ENCODE measurements around the gene NADK. TPM values are rescaled to one million over a fixed set of nuclear protein-coding genes. Genes with fewer than 3 reads are reported as not detected.
A peak's percentile ranks its signal among the peaks of the same experiment; 100 is the strongest.

Gene NADK
- total and polyA plus RNA-seq, 7 donors: 14.5 to 37.7 (median 24.7) TPM

GRCh38 chr1:1761504-1762376 lies 16.5 kb downstream of the NADK start:
- Histone ChIP-seq H3K27me3 (ENCODE audit: insufficient read depth in 3 of 3, low read length in 2 of 3) (no peaks in the 10 kb centered on the region), H3K36me3 (ENCODE audit: insufficient read depth in 1 of 2, low read depth in 1 of 2) (peaks cover 3 to 63% of the 10 kb centered on the region in 2 donors), H3K4me1 (peaks cover 18% of the 10 kb centered on the region), H3K27ac (no peak overlapping the region), H3K9me3 (no peaks in the 10 kb centered on the region), H3K4me3 (no peak overlapping the region)
- intact Hi-C loops (cut with DNase I): no loop called here
- no peak for TF ChIP-seq CTCF (IDR thresholded peaks at IDR 0.05)
- WGBS, 3 donors: 94 to 97% (median 95%) methylated on average over 20 to 23 of the region's 23 CpGs
- DNase-seq: peak in 1 of 2 donors; percentile 35
- ATAC-seq: no peak

- intact Hi-C loops (cut with DNase I): no loop called here
- Histone ChIP-seq H3K27ac (no peak overlapping the region), H3K27me3 (ENCODE audit: insufficient read depth in 3 of 3, low read length in 2 of 3) (no peaks in the 10 kb centered on the region), H3K4me1 (peaks cover 18% of the 10 kb centered on the region), H3K9me3 (no peaks in the 10 kb centered on the region), H3K4me3 (no peak overlapping the region), H3K36me3 (ENCODE audit: insufficient read depth in 1 of 2, low read depth in 1 of 2) (peaks cover 3 to 73% of the 10 kb centered on the region in 2 donors)
- ATAC-seq: no peak
- peak in 1 of 2 donors; percentile 35 for DNase-seq
- 93 to 94% (median 94%) methylated on average over 10 of the region's 10 CpGs for WGBS, 3 donors
- TF ChIP-seq CTCF (IDR thresholded peaks at IDR 0.05): no peak
These were observed 17.6 kb downstream of the NADK start for GRCh38 chr1:1760715-1761114.

DNA sequence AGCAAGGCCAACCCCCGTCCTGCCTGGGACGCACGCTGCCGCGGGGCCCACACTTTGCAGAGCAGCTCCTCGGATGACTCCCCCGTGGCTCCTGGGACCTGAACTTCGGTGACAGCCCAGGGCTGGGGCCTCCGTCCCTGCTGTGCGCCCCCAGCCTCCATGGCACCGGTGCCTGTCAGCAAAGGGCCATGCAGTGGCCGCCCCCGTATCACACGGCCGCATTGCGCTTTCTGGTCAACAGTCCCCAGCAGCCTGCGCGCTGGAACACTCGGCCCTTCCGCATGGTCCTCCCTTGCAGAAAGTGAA lies 18.0 kb downstream of the NADK start:
- H3K4me1 ChIP-seq: peaks cover 18% of the 10 kb centered on the region
- no peak for DNase-seq
- no peaks in the 10 kb centered on the region for H3K27me3 ChIP-seq (ENCODE audit: insufficient read depth in 3 of 3, low read length in 2 of 3)
- H3K36me3 ChIP-seq (ENCODE audit: insufficient read depth in 1 of 2, low read depth in 1 of 2): peaks cover 3 to 77% of the 10 kb centered on the region in 2 donors
- no peak for TF ChIP-seq CTCF (IDR thresholded peaks at IDR 0.05)
- no peaks in the 10 kb centered on the region for H3K9me3 ChIP-seq
- ATAC-seq: no peak
- H3K4me3 ChIP-seq: no peak overlapping the region
- intact Hi-C loops (cut with DNase I): no loop called here
- WGBS, 3 donors: 94 to 95% (median 95%) methylated on average over 20 of the region's 20 CpGs
- no peak overlapping the region for H3K27ac ChIP-seq

DNA sequence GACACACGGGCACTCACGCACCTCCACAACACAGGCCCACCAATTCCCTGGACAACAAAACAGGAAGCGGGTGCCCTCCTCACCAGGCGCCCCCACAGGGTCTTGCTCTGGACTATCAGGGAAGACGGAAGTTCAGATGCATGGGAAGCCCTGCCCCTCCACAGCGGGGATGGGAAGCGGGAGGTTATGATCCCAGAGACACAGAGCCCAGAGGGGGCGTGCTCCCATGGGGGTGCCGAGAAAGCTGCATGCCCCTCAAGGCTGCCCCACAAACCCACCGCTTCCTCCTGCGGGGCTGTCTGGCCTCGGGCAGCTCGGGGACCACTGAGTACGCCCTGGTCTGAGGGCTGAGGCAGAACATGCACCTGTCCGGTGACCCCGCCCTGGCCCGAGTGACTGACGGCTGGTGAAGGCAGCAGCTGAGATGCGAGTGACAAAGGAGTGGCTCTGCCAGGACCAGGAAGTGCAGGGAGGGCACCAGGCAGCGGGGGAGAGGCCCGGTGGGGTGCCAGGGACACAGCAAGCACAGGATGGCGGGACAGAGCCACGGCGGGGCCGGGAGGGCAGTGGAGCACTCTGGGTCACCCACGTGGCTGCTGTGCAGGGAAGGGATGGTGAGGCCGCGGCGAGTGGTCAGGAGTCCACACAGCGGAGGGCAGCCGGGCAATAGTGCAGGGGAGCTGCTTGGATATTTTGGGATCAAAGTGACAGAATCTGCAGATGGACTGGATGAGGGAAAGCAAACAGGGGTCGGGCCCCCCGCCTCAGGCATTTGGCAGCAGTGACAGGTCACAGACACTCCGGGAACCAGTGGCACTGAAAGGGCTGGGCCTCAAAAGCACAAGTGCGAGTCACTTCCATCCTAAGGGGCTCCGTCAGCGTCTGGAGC lies 18.6 kb downstream of the NADK start:
- 84 to 88% (median 85%) methylated on average over 33 to 37 of the region's 37 CpGs for WGBS, 3 donors
- Histone ChIP-seq H3K27me3 (ENCODE audit: insufficient read depth in 3 of 3, low read length in 2 of 3) (no peaks in the 10 kb centered on the region), H3K9me3 (no peaks in the 10 kb centered on the region), H3K4me1 (peaks cover 18% of the 10 kb centered on the region), H3K4me3 (no peak overlapping the region), H3K27ac (peak overlapping the region; percentile 69), H3K36me3 (ENCODE audit: insufficient read depth in 1 of 2, low read depth in 1 of 2) (peaks cover 3 to 78% of the 10 kb centered on the region in 2 donors)
- ATAC-seq: peak in 1 of 4 donors; percentile 8
- intact Hi-C loops (cut with DNase I): loop anchor here (5.0 kb wide), 2 partner anchors 133 to 148 kb away; partner anchors contain the start of gene GNB1 (in 1 of the 2)
- no peak for TF ChIP-seq CTCF (IDR thresholded peaks at IDR 0.05)
- no peak for DNase-seq
